ENCODE measurements around the gene ISLR2. TPM values are rescaled to one million over a fixed set of nuclear protein-coding genes. Genes with fewer than 3 reads are reported as not detected.

The ISLR2 gene
- total and polyA plus RNA-seq, 12 donors = 1.2 to 8.7 (median 2.5) TPM

DNA sequence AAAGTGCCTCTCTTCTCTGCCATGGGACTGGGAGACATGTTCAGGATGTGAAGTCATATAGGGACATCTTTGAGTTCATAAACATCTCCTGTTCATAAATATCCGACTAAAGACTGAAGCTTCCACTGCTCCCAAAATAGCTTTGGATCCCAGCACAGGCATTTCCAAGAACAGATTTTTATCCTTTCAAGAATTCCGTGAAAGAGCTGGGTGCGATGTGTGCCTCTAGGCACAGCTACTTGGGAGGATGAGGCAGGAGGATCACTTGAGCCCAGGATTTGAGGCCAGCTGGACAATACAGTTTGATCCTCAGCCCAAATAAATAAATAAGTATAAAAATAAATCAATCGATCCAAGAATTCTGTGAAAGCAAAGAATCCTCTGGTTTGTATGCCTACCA, 6.7 kb upstream of the ISLR2 start:
- Histone ChIP-seq H3K27ac (no peak overlapping the region), H3K4me1 (peaks cover 0 to 17% (median 13%) of the 10 kb centered on the region in 9 donors), H3K27me3 (peaks cover 0 to 76% (median 50%) of the 10 kb centered on the region in 7 donors), H3K4me3 (no peak overlapping the region), H3K9me3 (no peaks in the 10 kb centered on the region), H3K36me3 (no peaks in the 10 kb centered on the region)
- 58 to 59% methylated on average over 4 of the region's 4 CpGs for WGBS, 2 donors
- no peak for DNase-seq
- TF ChIP-seq, protein P1, sequence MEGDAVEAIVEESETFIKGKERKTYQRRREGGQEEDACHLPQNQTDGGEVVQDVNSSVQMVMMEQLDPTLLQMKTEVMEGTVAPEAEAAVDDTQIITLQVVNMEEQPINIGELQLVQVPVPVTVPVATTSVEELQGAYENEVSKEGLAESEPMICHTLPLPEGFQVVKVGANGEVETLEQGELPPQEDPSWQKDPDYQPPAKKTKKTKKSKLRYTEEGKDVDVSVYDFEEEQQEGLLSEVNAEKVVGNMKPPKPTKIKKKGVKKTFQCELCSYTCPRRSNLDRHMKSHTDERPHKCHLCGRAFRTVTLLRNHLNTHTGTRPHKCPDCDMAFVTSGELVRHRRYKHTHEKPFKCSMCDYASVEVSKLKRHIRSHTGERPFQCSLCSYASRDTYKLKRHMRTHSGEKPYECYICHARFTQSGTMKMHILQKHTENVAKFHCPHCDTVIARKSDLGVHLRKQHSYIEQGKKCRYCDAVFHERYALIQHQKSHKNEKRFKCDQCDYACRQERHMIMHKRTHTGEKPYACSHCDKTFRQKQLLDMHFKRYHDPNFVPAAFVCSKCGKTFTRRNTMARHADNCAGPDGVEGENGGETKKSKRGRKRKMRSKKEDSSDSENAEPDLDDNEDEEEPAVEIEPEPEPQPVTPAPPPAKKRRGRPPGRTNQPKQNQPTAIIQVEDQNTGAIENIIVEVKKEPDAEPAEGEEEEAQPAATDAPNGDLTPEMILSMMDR (IDR thresholded peaks at IDR 0.05) = no peak
- intact Hi-C loops (cut with DNase I) = loop anchor here in 2 of 10 donors (2.0 to 10.0 kb wide), 3 partner anchors 121 to 199 kb away; no protein-coding TSS in a partner anchor
- ATAC-seq = no peak

DNA sequence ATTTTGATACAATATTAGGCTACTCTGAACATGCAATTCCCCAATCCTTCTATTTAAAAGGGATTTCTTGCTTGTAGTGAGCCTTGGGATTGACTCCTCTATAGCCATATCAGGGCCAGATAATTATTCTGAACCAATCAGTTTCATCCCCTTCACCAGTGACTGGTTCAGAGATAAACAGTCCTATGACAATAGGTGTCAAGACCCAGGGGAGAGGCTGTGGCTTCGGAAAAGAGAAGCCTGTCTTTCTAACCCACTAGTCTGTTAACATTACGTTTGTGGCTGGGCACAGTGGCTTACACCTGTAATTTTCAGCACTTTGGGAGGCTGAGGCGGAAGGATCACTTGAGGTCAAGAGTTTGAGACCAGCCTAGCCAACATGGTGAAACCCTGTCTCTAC, 6.2 kb upstream of the ISLR2 start:
- WGBS, 2 donors = 79 to 81% methylated on average over 3 of the region's 3 CpGs
- Histone ChIP-seq H3K4me1 (peaks cover 0 to 22% (median 18%) of the 10 kb centered on the region in 9 donors), H3K36me3 (no peaks in the 10 kb centered on the region), H3K9me3 (no peaks in the 10 kb centered on the region), H3K27ac (no peak overlapping the region), H3K4me3 (no peak overlapping the region), H3K27me3 (peaks cover 0 to 76% (median 55%) of the 10 kb centered on the region in 7 donors)
- intact Hi-C loops (cut with DNase I) = loop anchor here in 2 of 10 donors (2.0 to 10.0 kb wide), 3 partner anchors 121 to 199 kb away; no protein-coding TSS in a partner anchor
- no peak for ATAC-seq
- TF ChIP-seq, protein P1 (IDR thresholded peaks at IDR 0.05) = no peak
- DNase-seq = no peak

DNA sequence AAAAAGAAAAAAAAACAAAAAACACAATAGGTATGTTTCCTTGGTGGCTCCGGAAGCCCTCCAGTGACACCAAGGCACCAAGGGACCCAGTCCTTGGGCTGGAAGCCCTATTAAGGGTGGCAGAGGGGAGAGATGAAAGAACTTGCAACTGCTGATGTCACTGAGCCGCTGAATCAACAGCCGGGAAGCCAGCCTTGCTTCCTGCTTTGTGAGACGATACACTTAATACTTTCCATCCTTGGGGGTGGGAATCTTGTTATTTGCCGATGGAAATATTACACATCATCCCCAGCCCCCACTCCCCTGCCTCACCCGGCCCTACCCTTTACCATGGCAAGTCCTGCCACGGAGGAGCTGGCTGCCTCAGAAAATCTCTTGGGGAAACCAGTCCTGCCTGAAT, 5.6 kb upstream of the ISLR2 start:
- DNase-seq (no peak), ATAC-seq (no peak)
- WGBS, 2 donors = 62 to 69% methylated on average over 7 of the region's 7 CpGs
- no peaks in the 10 kb centered on the region for H3K9me3 ChIP-seq
- H3K36me3 ChIP-seq = no peaks in the 10 kb centered on the region
- intact Hi-C loops (cut with DNase I) = loop anchor here in 9 of 10 donors (2.0 to 10.0 kb wide), 9 partner anchors 72 to 198 kb away; no protein-coding TSS in a partner anchor
- no peak overlapping the region for H3K27ac ChIP-seq
- no peak overlapping the region for H3K4me3 ChIP-seq
- H3K27me3 ChIP-seq = peaks cover 0 to 82% (median 61%) of the 10 kb centered on the region in 7 donors
- H3K4me1 ChIP-seq = peaks cover 0 to 28% (median 24%) of the 10 kb centered on the region in 9 donors
- TF ChIP-seq, protein P1 (IDR thresholded peaks at IDR 0.05) = no peak

DNA sequence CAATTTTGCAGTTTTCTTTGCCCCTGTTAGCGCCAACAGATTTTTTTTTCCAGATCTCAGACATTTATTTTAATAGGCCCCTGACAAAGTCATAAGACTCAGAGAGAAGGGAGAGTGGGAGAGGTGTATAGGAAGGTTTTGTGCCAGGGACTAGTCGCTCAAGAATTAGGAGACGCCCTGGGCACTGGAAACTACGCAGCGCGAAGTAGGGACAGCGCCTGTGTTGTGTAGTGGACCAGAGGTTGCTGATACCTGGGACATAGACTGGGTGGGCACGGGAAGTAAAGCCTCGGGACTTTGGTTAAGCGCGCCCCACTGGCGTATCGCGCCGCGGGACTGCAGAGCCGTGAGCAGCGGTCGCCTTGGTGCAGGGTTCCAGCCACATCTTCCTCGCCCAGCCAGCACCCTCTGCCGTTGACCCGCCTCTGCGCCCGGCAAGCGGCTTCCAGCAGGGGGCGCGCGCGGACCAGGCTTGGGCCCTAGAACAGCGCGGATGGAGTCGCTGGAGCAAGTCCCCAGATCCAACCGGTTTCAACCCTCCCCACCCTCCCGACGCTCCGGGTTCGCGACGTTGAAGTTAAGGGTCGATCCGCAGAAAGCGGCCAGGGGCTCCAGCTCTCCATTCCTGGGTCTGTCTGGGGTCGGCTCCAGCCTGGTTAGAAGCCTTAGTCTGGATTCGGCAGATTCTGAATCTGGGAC, 3.0 kb upstream of the ISLR2 start:
- Histone ChIP-seq H3K36me3 (no peaks in the 10 kb centered on the region), H3K4me1 (peaks cover 3 to 52% (median 40%) of the 10 kb centered on the region in 9 donors), H3K9me3 (no peaks in the 10 kb centered on the region), H3K4me3 (peak overlapping the region in 9 of 10 donors; percentile 33 to 64 (median 55)), H3K27me3 (peaks cover 0 to 90% (median 75%) of the 10 kb centered on the region in 7 donors), H3K27ac (peak overlapping the region in 8 of 10 donors; percentile 50 to 89 (median 80))
- TF ChIP-seq, protein P1 (IDR thresholded peaks at IDR 0.05) = peak; percentile 98 to 100 (median 99)
- WGBS, 2 donors = 6 to 9% methylated on average over 44 of the region's 44 CpGs
- intact Hi-C loops (cut with DNase I) = loop anchor here (1.0 to 10.0 kb wide), 15 partner anchors 75 to 195 kb away; no protein-coding TSS in a partner anchor
- ATAC-seq (peak; percentile 93 to 96 (median 95)), DNase-seq (peak; percentile 90 to 92)

All from heart right ventricle (tissue), 16 donors.